SK-N-SH (cell line): ENCODE results near the gene IL12B.

Source experiments
- CTCF ChIP-seq: fragments of 200-600 bp; sonication (generic); IDR thresholded peaks from 2 replicates; pipeline ENCODE4 v1.6.1; 2017; ENCODE audit warnings: antibody characterized with exemption, mild to moderate bottlenecking, moderate library complexity
- EP300 ChIP-seq, 2 experiments: IDR thresholded peaks; 2 replicates each; pipeline versions ENCODE4 v1.4.0 to v1.6.1; 2012; ENCODE audit warnings: borderline replicate concordance in 1 of 2, low read depth in 1 of 2, low read length in 1 of 2
- REST ChIP-seq: IDR thresholded peaks from 2 replicates; pipeline ENCODE4 v1.6.1; 2012; ENCODE audit warnings: mild to moderate bottlenecking, low read depth, low read length, moderate library complexity
- SIN3A ChIP-seq: IDR thresholded peaks from 2 replicates; pipeline ENCODE4 v1.6.1; 2012; ENCODE audit warnings: low read depth, mild to moderate bottlenecking, low read length, moderate library complexity, borderline replicate concordance

- TF ChIP-seq CTCF (no peak), SIN3A (no peak), EP300 (IDR thresholded peaks at IDR 0.05; ENCODE audit: borderline replicate concordance in 1 of 2, low read depth in 1 of 2, low read length in 1 of 2) (no peak), REST (no peak)
Measured at GRCh38 chr5:159340511-159340910, 10.2 kb upstream of the IL12B start.
